HG03039 (cell line): ENCODE results near the gene TNFAIP3.
A peak's percentile ranks its signal among the peaks of the same experiment; 100 is the strongest.

Experiments used
- ATAC-seq: cut with Tn5 transposase; IDR thresholded peaks from one replicate; pipeline ENCODE4 v1.9.1; 2021; ENCODE audit warnings: mild to moderate bottlenecking, moderate library complexity; ENCODE audit not compliant: unreplicated experiment

TNFAIP3 gene

GRCh38 chr6:137917551-137918325, 50.7 kb downstream of the TNFAIP3 start:
- no peak for ATAC-seq

GRCh38 chr6:137919502-137919823, 52.4 kb downstream of the TNFAIP3 start:
- ATAC-seq: no peak

- ATAC-seq: no peak
Observed at GRCh38 chr6:137919837-137920730, 53.0 kb downstream of the TNFAIP3 start.

GRCh38 chr6:137921823-137922222, 54.8 kb downstream of the TNFAIP3 start:
- peak; percentile 38 for ATAC-seq

- ATAC-seq: no peak
Observed at GRCh38 chr6:137923866-137924653, 57.0 kb downstream of the TNFAIP3 start.

- ATAC-seq: no peak
Observed at GRCh38 chr6:137925141-137925698, 58.2 kb downstream of the TNFAIP3 start.

- ATAC-seq: no peak
Observed at GRCh38 chr6:137926207-137926731, 59.2 kb downstream of the TNFAIP3 start.

- ATAC-seq: no peak
Observed at GRCh38 chr6:137926985-137927384, 59.9 kb downstream of the TNFAIP3 start.

- peak; percentile 91 for ATAC-seq
Observed at GRCh38 chr6:137927777-137928218, 60.7 kb downstream of the TNFAIP3 start.

- no peak for ATAC-seq
Observed at GRCh38 chr6:137928286-137928685, 61.2 kb downstream of the TNFAIP3 start.

GRCh38 chr6:137931849-137932465, 64.9 kb downstream of the TNFAIP3 start:
- no peak for ATAC-seq
